Fibroblast of lung (primary cell): ENCODE results near the gene EXOSC6. TPM values are rescaled to one million over a fixed set of nuclear protein-coding genes. Genes with fewer than 3 reads are reported as not detected.
"Not testable (repeated sequence)": the region's sequence is repeated elsewhere in the genome, so short reads cannot be mapped to it uniquely, and the experiment has no call there.

Source experiments
- DNase-seq, 2 donors: peaks; one replicate each; pipeline versions ENCODE4 v3.0.0 to v3.0.0-alpha.2; 2010; ENCODE audit warnings: low read depth in 2 of 2
- H2AFZ ChIP-seq: 2 replicates; pipeline ENCODE4 v1.5.1; 2012; ENCODE audit warnings: low read length, control low read depth, inconsistent platforms
- H3K27ac ChIP-seq: 2 replicates; pipeline ENCODE4 v1.5.1; 2011; ENCODE audit warnings: low read length, control low read depth; ENCODE audit not compliant: insufficient read depth
- H3K27me3 ChIP-seq: 2 replicates; pipeline ENCODE4 v1.5.1; 2011; ENCODE audit warnings: mild to moderate bottlenecking, low read length; ENCODE audit not compliant: control insufficient read depth, insufficient read depth
- H3K36me3 ChIP-seq: 2 replicates; pipeline ENCODE4 v1.5.1; 2011; ENCODE audit warnings: low read length; ENCODE audit not compliant: control insufficient read depth, insufficient read depth
- H3K4me1 ChIP-seq: 2 replicates; pipeline ENCODE4 v1.5.1; 2011; ENCODE audit warnings: low read length; ENCODE audit not compliant: control insufficient read depth, insufficient read depth; ENCODE audit errors: extremely low read depth
- H3K4me2 ChIP-seq: 2 replicates; pipeline ENCODE4 v1.5.1; 2011; ENCODE audit warnings: low read length, control low read depth; ENCODE audit not compliant: insufficient read depth; ENCODE audit errors: extremely low read depth
- H3K4me3 ChIP-seq, 4 experiments: fragments of 200-600 bp in 1 of 4; sonication (generic) in 1 of 4; replicated peaks in 1 of 4; 2 replicates each; pipeline ENCODE4 v1.5.1; 2011 to 2016; ENCODE audit warnings: low read length in 4 of 4, low read depth in 3 of 4, mild to moderate bottlenecking in 3 of 4, control low read depth in 2 of 4, inconsistent platforms in 1 of 4, mixed read lengths in 1 of 4; ENCODE audit not compliant: insufficient read depth in 1 of 4; ENCODE audit errors: control extremely low read depth in 1 of 4
- H3K79me2 ChIP-seq: 2 replicates; pipeline ENCODE4 v1.5.1; 2012; ENCODE audit warnings: mild to moderate bottlenecking, low read length, inconsistent platforms; ENCODE audit not compliant: control insufficient read depth, insufficient read depth
- H3K9ac ChIP-seq: 2 replicates; pipeline ENCODE4 v1.5.1; 2011; ENCODE audit warnings: mild to moderate bottlenecking, low read length, control low read depth; ENCODE audit not compliant: insufficient read depth
- H3K9me3 ChIP-seq: 2 replicates; pipeline ENCODE4 v1.5.1; 2012; ENCODE audit warnings: low read depth, low read length; ENCODE audit not compliant: control insufficient read depth, insufficient read depth
- H4K20me1 ChIP-seq: 2 replicates; pipeline ENCODE4 v1.5.1; 2011; ENCODE audit warnings: low read length; ENCODE audit not compliant: control insufficient read depth, insufficient read depth; ENCODE audit errors: extremely low read depth
- polyA plus RNA-seq, 2 donors: library from polyadenylated mRNA; depleted of rRNA in 1 of 2; stranded (reverse) in 1 of 2; unstranded in 1 of 2; fragments of >200 nt; gene quantifications; 2 replicates each; pipeline ENCODE4 v1.2.1, GENCODE V29; 2011 to 2012; ENCODE audit warnings: missing spikeins in 1 of 2
- total RNA-seq: library from RNA; depleted of rRNA; stranded (reverse); fragments of >200 nt; gene quantifications from 2 replicates; pipeline ENCODE4 v1.2.1, GENCODE V29; 2014

EXOSC6 gene
- total and polyA plus RNA-seq, 2 donors (not counting 1 experiment from before 2014, with no cell fraction given), result 8.6 to 47.2 TPM

DNA sequence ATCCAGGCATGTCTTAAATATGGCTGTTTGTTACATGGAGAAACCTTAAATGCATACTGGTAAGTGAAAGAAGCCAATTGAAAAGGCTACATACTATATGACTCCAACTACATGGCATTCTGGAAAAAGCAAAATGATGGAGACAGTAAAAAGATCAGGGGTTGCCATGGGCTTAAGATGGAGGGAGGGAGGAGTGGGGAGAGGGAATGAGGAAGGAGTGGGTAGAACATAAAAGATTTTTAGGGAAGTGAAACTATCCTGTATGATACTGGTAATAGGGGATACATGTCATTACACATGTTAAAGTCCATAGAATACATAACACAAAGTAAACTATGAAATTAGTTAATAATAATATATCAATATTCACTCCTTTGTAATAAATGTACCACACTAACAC, 13.0 kb downstream of the EXOSC6 start:
- not testable (repeated sequence) for DNase-seq, H3K4me2 ChIP-seq, H3K9me3 ChIP-seq, H3K79me2 ChIP-seq, H4K20me1 ChIP-seq, H3K27ac ChIP-seq, H2AFZ ChIP-seq, H3K4me1 ChIP-seq, H3K9ac ChIP-seq, H3K4me3 ChIP-seq, H3K27me3 ChIP-seq, H3K36me3 ChIP-seq

DNA sequence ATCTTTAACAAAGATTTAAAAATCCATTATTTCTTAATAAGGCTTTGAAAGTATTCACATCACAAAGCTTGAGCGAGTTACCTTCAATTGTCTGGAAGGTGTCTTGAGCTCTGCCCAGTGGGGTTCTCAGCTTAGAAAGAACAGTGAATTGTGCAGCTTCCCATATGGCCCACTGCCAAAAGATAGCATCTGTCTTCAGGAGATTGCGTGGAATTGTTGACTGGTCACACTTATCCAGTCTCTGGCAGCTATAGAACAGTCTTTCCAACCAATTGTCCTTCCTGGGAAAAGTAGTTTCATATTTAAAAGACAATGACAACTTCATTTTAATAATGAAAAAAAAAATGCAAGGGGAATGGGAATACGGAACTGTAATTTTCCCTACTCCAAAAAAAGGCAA, 19.9 kb downstream of the EXOSC6 start:
- not testable (repeated sequence) for H3K79me2 ChIP-seq, H3K36me3 ChIP-seq, DNase-seq, H3K27ac ChIP-seq, H2AFZ ChIP-seq, H4K20me1 ChIP-seq, H3K9me3 ChIP-seq, H3K4me3 ChIP-seq, H3K4me1 ChIP-seq, H3K27me3 ChIP-seq, H3K4me2 ChIP-seq, H3K9ac ChIP-seq

GRCh38 chr16:70226024-70226423, 25.7 kb downstream of the EXOSC6 start:
- not testable (repeated sequence) for H2AFZ ChIP-seq, H3K4me2 ChIP-seq, H3K9ac ChIP-seq, H3K27ac ChIP-seq, H4K20me1 ChIP-seq, H3K36me3 ChIP-seq, H3K9me3 ChIP-seq, H3K27me3 ChIP-seq, DNase-seq, H3K79me2 ChIP-seq, H3K4me3 ChIP-seq, H3K4me1 ChIP-seq

DNA sequence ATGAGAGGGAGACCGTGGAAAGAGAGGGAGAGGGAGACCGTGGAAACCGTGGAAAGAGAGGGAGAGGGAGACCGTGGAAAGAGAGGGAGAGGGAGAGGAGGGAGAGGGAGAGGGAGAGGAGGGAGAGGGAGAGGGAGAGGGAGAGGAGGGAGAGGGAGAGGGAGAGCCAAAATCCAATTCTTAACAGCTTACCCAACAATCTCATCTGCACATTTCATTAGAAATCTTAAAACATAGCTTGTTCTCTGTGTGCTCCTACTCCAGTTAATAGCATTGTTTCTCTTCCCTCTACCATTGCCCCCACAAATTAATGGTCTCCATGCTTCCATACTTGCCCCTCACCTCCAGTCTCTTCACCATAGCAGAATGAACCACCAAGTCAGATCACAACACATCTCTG, 26.3 kb downstream of the EXOSC6 start:
- H3K4me1 ChIP-seq, DNase-seq, H3K27ac ChIP-seq, H2AFZ ChIP-seq, H3K4me3 ChIP-seq, H3K4me2 ChIP-seq, H3K36me3 ChIP-seq, H3K27me3 ChIP-seq, H3K79me2 ChIP-seq, H3K9me3 ChIP-seq, H4K20me1 ChIP-seq, H3K9ac ChIP-seq: not testable (repeated sequence)

DNA sequence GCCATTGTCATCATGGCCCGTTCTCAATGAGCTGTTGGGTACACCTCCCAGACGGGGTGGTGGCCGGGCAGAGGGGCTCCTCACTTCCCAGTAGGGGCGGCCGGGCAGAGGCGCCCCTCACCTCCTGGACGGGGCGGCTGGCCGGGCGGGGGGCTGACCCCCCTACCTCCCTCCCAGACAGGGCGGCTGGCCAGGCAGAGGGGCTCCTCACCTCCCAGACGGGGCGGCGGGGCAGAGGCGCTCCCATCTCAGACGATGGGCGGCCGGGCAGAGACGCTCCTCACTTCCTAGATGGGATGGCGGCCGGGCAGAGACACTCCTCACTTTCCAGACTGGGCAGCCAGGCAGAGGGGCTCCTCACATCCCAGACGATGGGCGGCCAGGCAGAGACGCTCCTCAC, 27.1 kb downstream of the EXOSC6 start:
- not testable (repeated sequence) for H3K4me3 ChIP-seq, H2AFZ ChIP-seq, H3K9ac ChIP-seq, H4K20me1 ChIP-seq, H3K4me1 ChIP-seq, H3K36me3 ChIP-seq, H3K9me3 ChIP-seq, H3K27ac ChIP-seq, H3K79me2 ChIP-seq, H3K4me2 ChIP-seq, H3K27me3 ChIP-seq, DNase-seq

DNA sequence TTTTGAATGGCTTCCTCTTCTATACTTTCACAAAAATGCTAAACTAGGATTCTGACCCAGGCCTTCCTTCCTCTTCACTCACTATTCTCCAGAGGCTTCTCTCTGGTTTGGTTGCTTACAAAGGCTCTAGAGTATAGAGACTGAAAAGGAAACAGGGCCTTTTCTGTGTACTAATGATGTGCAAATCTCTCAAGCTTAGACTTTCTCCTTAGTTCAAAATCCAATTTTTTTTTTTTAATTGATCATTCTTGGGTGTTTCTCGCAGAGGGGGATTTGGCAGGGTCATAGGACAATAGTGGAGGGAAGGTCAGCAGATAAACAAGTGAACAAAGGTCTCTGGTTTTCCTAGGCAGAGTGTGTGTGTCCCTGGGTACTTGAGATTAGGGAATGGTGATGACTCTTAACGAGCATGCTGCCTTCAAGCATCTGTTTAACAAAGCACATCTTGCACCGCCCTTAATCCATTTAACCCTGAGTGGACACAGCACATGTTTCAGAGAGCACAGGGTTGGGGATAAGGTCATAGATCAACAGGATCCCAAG, 27.7 kb downstream of the EXOSC6 start:
- not testable (repeated sequence) for H3K79me2 ChIP-seq, H3K4me2 ChIP-seq, H3K4me1 ChIP-seq, H3K4me3 ChIP-seq, H3K27me3 ChIP-seq, H3K27ac ChIP-seq, H2AFZ ChIP-seq, H3K9me3 ChIP-seq, H3K36me3 ChIP-seq, H4K20me1 ChIP-seq, H3K9ac ChIP-seq, DNase-seq

- not testable (repeated sequence) for H3K79me2 ChIP-seq, DNase-seq, H2AFZ ChIP-seq, H3K27ac ChIP-seq, H4K20me1 ChIP-seq, H3K4me1 ChIP-seq, H3K4me3 ChIP-seq, H3K27me3 ChIP-seq, H3K4me2 ChIP-seq, H3K36me3 ChIP-seq, H3K9ac ChIP-seq, H3K9me3 ChIP-seq
Observed at GRCh38 chr16:70223216-70223615, 28.5 kb downstream of the EXOSC6 start.
